Measurements from ENCODE around the gene FAM131A.

DNA sequence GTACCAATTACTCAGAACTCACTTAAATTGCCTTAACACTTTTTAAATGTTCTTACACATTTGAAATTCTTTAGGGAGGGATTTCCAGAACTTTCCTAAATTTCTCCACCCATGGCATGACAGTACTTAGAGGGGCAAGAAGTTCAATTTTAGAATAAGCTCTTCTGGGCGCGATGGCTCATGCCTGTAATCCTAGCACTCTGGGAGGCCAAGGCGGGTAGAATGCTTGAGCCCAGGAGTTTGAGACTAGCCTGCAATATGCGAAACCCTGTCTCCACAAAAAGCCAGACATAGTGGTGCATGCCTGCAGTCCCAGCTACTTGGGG is 10.6 kb downstream of the FAM131A start:
- no peak for TF ChIP-seq EP300 (IDR thresholded peaks at IDR 0.05)
- TF ChIP-seq, protein P1, sequence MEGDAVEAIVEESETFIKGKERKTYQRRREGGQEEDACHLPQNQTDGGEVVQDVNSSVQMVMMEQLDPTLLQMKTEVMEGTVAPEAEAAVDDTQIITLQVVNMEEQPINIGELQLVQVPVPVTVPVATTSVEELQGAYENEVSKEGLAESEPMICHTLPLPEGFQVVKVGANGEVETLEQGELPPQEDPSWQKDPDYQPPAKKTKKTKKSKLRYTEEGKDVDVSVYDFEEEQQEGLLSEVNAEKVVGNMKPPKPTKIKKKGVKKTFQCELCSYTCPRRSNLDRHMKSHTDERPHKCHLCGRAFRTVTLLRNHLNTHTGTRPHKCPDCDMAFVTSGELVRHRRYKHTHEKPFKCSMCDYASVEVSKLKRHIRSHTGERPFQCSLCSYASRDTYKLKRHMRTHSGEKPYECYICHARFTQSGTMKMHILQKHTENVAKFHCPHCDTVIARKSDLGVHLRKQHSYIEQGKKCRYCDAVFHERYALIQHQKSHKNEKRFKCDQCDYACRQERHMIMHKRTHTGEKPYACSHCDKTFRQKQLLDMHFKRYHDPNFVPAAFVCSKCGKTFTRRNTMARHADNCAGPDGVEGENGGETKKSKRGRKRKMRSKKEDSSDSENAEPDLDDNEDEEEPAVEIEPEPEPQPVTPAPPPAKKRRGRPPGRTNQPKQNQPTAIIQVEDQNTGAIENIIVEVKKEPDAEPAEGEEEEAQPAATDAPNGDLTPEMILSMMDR (IDR thresholded peaks at IDR 0.05) = no peak
- no peak for TF ChIP-seq POLR2A (IDR thresholded peaks at IDR 0.05)
